Epithelial cell of esophagus (primary cell): ENCODE measurements around the gene ANXA11.

Experiments used
- DNase-seq: peaks from one replicate; pipeline ENCODE4 v3.0.0; 2010; ENCODE audit warnings: low read depth
- H3K4me3 ChIP-seq: 2 replicates; pipeline ENCODE4 v1.5.1; 2011; ENCODE audit warnings: mild to moderate bottlenecking, low read length, control low read depth
- CTCF ChIP-seq: IDR thresholded peaks from 2 replicates; pipeline ENCODE4 v1.5.1; 2011; ENCODE audit warnings: low read depth, mild to moderate bottlenecking, low read length, control low read depth, inconsistent platforms; ENCODE audit not compliant: insufficient read depth; ENCODE audit errors: missing control alignments

Gene ANXA11

GRCh38 chr10:80197972-80198916, 7.1 kb downstream of the ANXA11 start:
- H3K4me3 ChIP-seq = no peak overlapping the region
- no peak for DNase-seq
- TF ChIP-seq CTCF = no peak

GRCh38 chr10:80196950-80197315, 8.4 kb downstream of the ANXA11 start:
- H3K4me3 ChIP-seq = no peak overlapping the region
- no peak for DNase-seq
- TF ChIP-seq CTCF = no peak

- no peak for TF ChIP-seq CTCF
- no peak overlapping the region for H3K4me3 ChIP-seq
- peak; percentile 89 for DNase-seq
Measured at GRCh38 chr10:80196270-80196949, 8.9 kb downstream of the ANXA11 start.

- no peak for DNase-seq
- no peak for TF ChIP-seq CTCF
- H3K4me3 ChIP-seq = no peak overlapping the region
Measured at GRCh38 chr10:80195046-80195574, 10.2 kb downstream of the ANXA11 start.

- DNase-seq = no peak
- no peak for TF ChIP-seq CTCF
- no peak overlapping the region for H3K4me3 ChIP-seq
Measured at GRCh38 chr10:80194373-80195045, 10.8 kb downstream of the ANXA11 start.

GRCh38 chr10:80192553-80192952, 12.8 kb downstream of the ANXA11 start:
- H3K4me3 ChIP-seq = no peak overlapping the region
- DNase-seq = no peak
- TF ChIP-seq CTCF = no peak
